Neural cell (in vitro differentiated cells): ENCODE results near the gene FAM193A. TPM values are rescaled to one million over a fixed set of nuclear protein-coding genes. Genes with fewer than 3 reads are reported as not detected.

Experiments used
- H2AFZ ChIP-seq: fragments of 200-600, 300-800 bp; sonication (generic), shearing (Covaris generic); 2 replicates; pipeline ENCODE4 v1.6.0; 2014; ENCODE audit warnings: low read depth, mild to moderate bottlenecking, antibody characterized with exemption, low read length, moderate library complexity
- H3F3A ChIP-seq: fragments of 200-600 bp; shearing (Covaris generic); 2 replicates; pipeline ENCODE4 v1.6.1; 2016; ENCODE audit warnings: mild to moderate bottlenecking, moderate library complexity, mixed read lengths, antibody characterized with exemption, low read length; ENCODE audit not compliant: insufficient read depth, poor library complexity, severe bottlenecking
- H3K27ac ChIP-seq: fragments of 200-600, 300-800 bp; sonication (generic), shearing (Covaris generic); 2 replicates; pipeline ENCODE4 v1.5.1; 2014; ENCODE audit warnings: mild to moderate bottlenecking, low read length, moderate library complexity
- H3K27me3 ChIP-seq: fragments of 300-800, 200-600 bp; sonication (generic), shearing (Covaris generic); 2 replicates; pipeline ENCODE4 v1.6.0; 2014; ENCODE audit warnings: mild to moderate bottlenecking, low read depth, low read length, moderate library complexity; ENCODE audit not compliant: insufficient read depth
- H3K36me3 ChIP-seq: fragments of 300-800, 200-600 bp; sonication (generic), shearing (Covaris generic); 2 replicates; pipeline ENCODE4 v1.5.1; 2014; ENCODE audit warnings: mild to moderate bottlenecking, antibody characterized with exemption, low read length, moderate library complexity; ENCODE audit not compliant: insufficient read depth
- H3K4me2 ChIP-seq: fragments of 300-800, 200-600 bp; sonication (generic), shearing (Covaris generic); 2 replicates; pipeline ENCODE4 v1.6.0; 2014; ENCODE audit warnings: mild to moderate bottlenecking, low read length
- H3K4me3 ChIP-seq: fragments of 300-800, 200-600 bp; sonication (generic), shearing (Covaris generic); 2 replicates; pipeline ENCODE4 v1.5.1; 2014; ENCODE audit warnings: mild to moderate bottlenecking, low read length, moderate library complexity
- H3K79me2 ChIP-seq: fragments of 200-600 bp; shearing (Covaris generic); replicated peaks from 2 replicates; pipeline ENCODE4 v1.6.0; 2014; ENCODE audit warnings: mild to moderate bottlenecking, low read length, moderate library complexity; ENCODE audit not compliant: insufficient read depth
- H3K9ac ChIP-seq: fragments of 300-800, 200-600 bp; sonication (generic), shearing (Covaris generic); 2 replicates; pipeline ENCODE4 v1.6.1; 2016; ENCODE audit warnings: mild to moderate bottlenecking, low read length, mixed read lengths
- H3K9me2 ChIP-seq: fragments of 200-600 bp; shearing (Covaris generic); 2 replicates; pipeline ENCODE4 v1.6.1; 2016; ENCODE audit warnings: mild to moderate bottlenecking, low read length, mixed read lengths; ENCODE audit not compliant: insufficient read depth
- H3K9me3 ChIP-seq: fragments of 200-600, 300-800 bp; sonication (generic), shearing (Covaris generic); 2 replicates; pipeline ENCODE4 v1.6.1; 2016; ENCODE audit warnings: mild to moderate bottlenecking, mixed run types, low read length, moderate library complexity, mixed read lengths
- H4K20me1 ChIP-seq: fragments of 200-600 bp; shearing (Covaris generic); 2 replicates; pipeline ENCODE4 v1.6.1; 2016; ENCODE audit warnings: mild to moderate bottlenecking, mixed run types; ENCODE audit not compliant: insufficient read depth
- CTCF ChIP-seq: fragments of 450-650 bp; IDR thresholded peaks from 2 replicates; pipeline ENCODE4 v1.5.1; 2014; ENCODE audit warnings: antibody characterized with exemption, mild to moderate bottlenecking, moderate library complexity; ENCODE audit not compliant: poor library complexity, severe bottlenecking
- EP300 ChIP-seq: fragments of 450-650 bp; conservative IDR thresholded peaks from 2 replicates; pipeline ENCODE4 v1.6.1; 2014; ENCODE audit warnings: antibody characterized with exemption, mild to moderate bottlenecking, moderate library complexity; ENCODE audit not compliant: poor library complexity, severe bottlenecking
- EZH2 ChIP-seq: fragments of 200-600, 300-800 bp; shearing (Covaris generic), sonication (generic); IDR thresholded peaks from 2 replicates; pipeline ENCODE4 v1.6.1; 2014; ENCODE audit warnings: antibody characterized with exemption, low read length, borderline replicate concordance, mild to moderate bottlenecking; ENCODE audit not compliant: insufficient read depth, poor library complexity, severe bottlenecking
- MXI1 ChIP-seq: fragments of 450-650 bp; conservative IDR thresholded peaks from 2 replicates; pipeline ENCODE4 v1.6.1; 2014; ENCODE audit warnings: antibody characterized with exemption, mild to moderate bottlenecking; ENCODE audit not compliant: poor library complexity, severe bottlenecking
- POLR2AphosphoS5 ChIP-seq: IDR thresholded peaks from 2 replicates; pipeline ENCODE4 v1.6.1; 2012
- RAD21 ChIP-seq: fragments of 450-650 bp; conservative IDR thresholded peaks from 2 replicates; pipeline ENCODE4 v1.6.1; 2014; ENCODE audit warnings: antibody characterized with exemption, mild to moderate bottlenecking, moderate library complexity
- REST ChIP-seq: IDR thresholded peaks from 2 replicates; pipeline ENCODE4 v1.6.1; 2012; ENCODE audit warnings: borderline replicate concordance
- SMC3 ChIP-seq: fragments of 450-650 bp; conservative IDR thresholded peaks from 2 replicates; pipeline ENCODE4 v1.6.1; 2014; ENCODE audit warnings: antibody characterized with exemption, mild to moderate bottlenecking, moderate library complexity; ENCODE audit not compliant: poor library complexity
- TAF1 ChIP-seq: IDR thresholded peaks from 2 replicates; pipeline ENCODE4 v1.6.1; 2012; ENCODE audit warnings: low read depth
- polyA plus RNA-seq: library from polyadenylated mRNA; depleted of rRNA; stranded (reverse); fragments of >200 nt; gene quantifications from 2 replicates; pipeline ENCODE4 v1.2.3, GENCODE V29; 2014

Gene FAM193A
- polyA plus RNA-seq, 1 donor from 2014 or later: 11.6 TPM

GRCh38 chr4:2663275-2663674 lies 126.8 kb downstream of the FAM193A start:
- Histone ChIP-seq H3K36me3 (peaks cover 17% of the 10 kb centered on the region), H3K9me3 (no peaks in the 10 kb centered on the region), H4K20me1 (no peaks in the 10 kb centered on the region), H3K9ac (no peak overlapping the region), H3F3A (no peaks in the 10 kb centered on the region), H3K27ac (no peak overlapping the region), H2AFZ (no peak overlapping the region), H3K9me2 (no peaks in the 10 kb centered on the region), H3K79me2 (no peaks in the 10 kb centered on the region), H3K4me2 (no peak overlapping the region), H3K27me3 (no peaks in the 10 kb centered on the region), H3K4me3 (no peak overlapping the region)
- TF ChIP-seq CTCF: no peak
- no peak for TF ChIP-seq SMC3
- no peak for TF ChIP-seq EZH2
- TF ChIP-seq MXI1: no peak
- TF ChIP-seq RAD21: no peak
- TF ChIP-seq REST: no peak
- TF ChIP-seq POLR2AphosphoS5: no peak
- TF ChIP-seq TAF1: no peak
- no peak for TF ChIP-seq EP300

GRCh38 chr4:2666722-2667247 lies 130.3 kb downstream of the FAM193A start:
- H3K4me3 ChIP-seq: no peak overlapping the region
- H3K9me3 ChIP-seq: no peaks in the 10 kb centered on the region
- H4K20me1 ChIP-seq: no peaks in the 10 kb centered on the region
- H3F3A ChIP-seq: no peaks in the 10 kb centered on the region
- H3K27me3 ChIP-seq: no peaks in the 10 kb centered on the region
- H3K9ac ChIP-seq: no peak overlapping the region
- H3K9me2 ChIP-seq: no peaks in the 10 kb centered on the region
- peaks cover 4% of the 10 kb centered on the region for H3K36me3 ChIP-seq
- H2AFZ ChIP-seq: no peak overlapping the region
- H3K79me2 ChIP-seq: no peaks in the 10 kb centered on the region
- TF ChIP-seq POLR2AphosphoS5 (no peak), EZH2 (no peak), CTCF (no peak), SMC3 (no peak), REST (no peak), EP300 (no peak), TAF1 (no peak), MXI1 (no peak)
- no peak overlapping the region for H3K4me2 ChIP-seq
- H3K27ac ChIP-seq: no peak overlapping the region
